Sciatic nerve (tissue), 1 donor: Measurements from ENCODE around the gene PPM1H. TPM values are rescaled to one million over a fixed set of nuclear protein-coding genes. Genes with fewer than 3 reads are reported as not detected.
A peak's percentile ranks its signal among the peaks of the same experiment; 100 is the strongest.

Experiments
- microRNA-seq: library from miRNA; unstranded; fragments of <30 nt; microRNA quantifications from one replicate; pipeline ENCODE4 v1.2.0, GENCODE V29; 2020
- total RNA-seq: library from RNA; stranded (reverse); fragmentation: NEBNext Ultra II Directional; extraction: Animal tissue kit (Norgen Biotek cat#: 25700); gene quantifications from one replicate; pipeline ENCODE4 v1.2.1, GENCODE V29; 2021
- donor health status: DM: no; HTN: no; CAD: no.

Gene PPM1H
- total RNA-seq, 1 donor from 2014 or later, result 12.3 TPM

Small RNA genes lying within 50 kb of the gene (microRNA-seq; reads per million reads assigned to microRNA genes)
- 44,337 reads per million, percentile 98 among the genes with 10 or more reads in this experiment for gene MIRLET7I

Other genes with a start within 250 kb of the PPM1H start
- 3.9 TPM for gene AVPR1A, start 216.1 kb upstream of the PPM1H start, total RNA-seq